SK-N-MC (cell line): ENCODE data around the gene MEF2B.

Experiments
- EZH2 ChIP-seq: fragments of 200-600 bp; sonication (generic); IDR thresholded peaks from one replicate; pipeline ENCODE4 v1.6.1; 2017; ENCODE audit warnings: antibody characterized with exemption
- FOXP2 ChIP-seq: optimal IDR thresholded peaks from 2 replicates; pipeline ENCODE3; 2011; ENCODE audit warnings: mild to moderate bottlenecking, moderate library complexity; ENCODE audit not compliant: insufficient read depth; ENCODE audit errors: extremely low read length, control extremely low read depth

- no peak for TF ChIP-seq FOXP2
- TF ChIP-seq EZH2 = no peak
These were observed 10.5 kb downstream of the MEF2B start for GRCh38 chr19:19159534-19159933.
